ENCODE results near the gene DNMBP.
"Not testable (repeated sequence)": the region's sequence is repeated elsewhere in the genome, so short reads cannot be mapped to it uniquely, and the experiment has no call there.

GRCh38 chr10:99963467-99964165, 46.1 kb downstream of the DNMBP start:
- not testable (repeated sequence) for TF ChIP-seq POLR2A (IDR thresholded peaks at IDR 0.05; ENCODE audit: low read length); CTCF (IDR thresholded peaks at IDR 0.05); ELK1 (IDR thresholded peaks at IDR 0.05; ENCODE audit: low read depth, low read length); EP300 (IDR thresholded peaks at IDR 0.05); PBX3 (IDR thresholded peaks at IDR 0.05); JUN (IDR thresholded peaks at IDR 0.05); CBX8 (IDR thresholded peaks at IDR 0.05); USF2 (IDR thresholded peaks at IDR 0.05); SMC3 (IDR thresholded peaks at IDR 0.05)
